GM06990 (cell line): ENCODE results near the gene CSPG4.
"Not testable (repeated sequence)": the region's sequence is repeated elsewhere in the genome, so short reads cannot be mapped to it uniquely, and the experiment has no call there.

Experiments used
- DNase-seq: peaks from one replicate; pipeline ENCODE4 v3.0.0-alpha.2; 2011; ENCODE audit not compliant: insufficient read length; ENCODE audit errors: extremely low read depth
- H3K27me3 ChIP-seq: replicated peaks from 2 replicates; pipeline ENCODE4 v1.6.0; 2011; ENCODE audit warnings: low read length; ENCODE audit not compliant: control insufficient read depth, insufficient read depth
- H3K36me3 ChIP-seq: 2 replicates; pipeline ENCODE4 v1.5.1; 2011; ENCODE audit warnings: low read length; ENCODE audit not compliant: control insufficient read depth, insufficient read depth
- H3K4me3 ChIP-seq: replicated peaks from 2 replicates; pipeline ENCODE4 v1.5.1; 2011; ENCODE audit warnings: low read depth, mild to moderate bottlenecking, control low read depth, low read length
- TF ChIP-seq, protein P1 (sequence below): IDR thresholded peaks from 2 replicates; pipeline ENCODE4 v1.5.1; 2011; ENCODE audit warnings: low read length, control low read depth, mild to moderate bottlenecking, inconsistent platforms; ENCODE audit not compliant: insufficient read depth, poor library complexity, severe bottlenecking

The CSPG4 gene

DNA sequence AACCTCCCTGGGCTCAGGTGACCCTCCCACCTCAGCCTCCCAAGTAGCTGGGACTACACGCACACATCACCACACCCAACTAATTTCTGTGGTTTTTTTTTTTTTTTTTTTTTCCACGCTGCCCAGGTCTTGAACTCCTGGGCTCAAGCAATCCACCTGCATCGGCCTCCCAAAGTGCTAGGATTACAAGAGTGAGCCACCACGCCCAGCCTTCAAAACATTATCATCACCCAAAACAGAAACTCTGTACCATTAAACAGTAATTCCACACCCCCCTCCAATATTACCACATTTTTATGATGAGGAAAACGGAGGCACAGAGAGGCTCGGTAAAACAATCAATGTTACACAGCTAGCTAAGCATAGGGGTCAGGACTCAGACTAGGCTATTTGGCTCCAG, 76.6 kb downstream of the CSPG4 start:
- H3K4me3 ChIP-seq = no peak overlapping the region
- no peak for DNase-seq
- TF ChIP-seq, protein P1, sequence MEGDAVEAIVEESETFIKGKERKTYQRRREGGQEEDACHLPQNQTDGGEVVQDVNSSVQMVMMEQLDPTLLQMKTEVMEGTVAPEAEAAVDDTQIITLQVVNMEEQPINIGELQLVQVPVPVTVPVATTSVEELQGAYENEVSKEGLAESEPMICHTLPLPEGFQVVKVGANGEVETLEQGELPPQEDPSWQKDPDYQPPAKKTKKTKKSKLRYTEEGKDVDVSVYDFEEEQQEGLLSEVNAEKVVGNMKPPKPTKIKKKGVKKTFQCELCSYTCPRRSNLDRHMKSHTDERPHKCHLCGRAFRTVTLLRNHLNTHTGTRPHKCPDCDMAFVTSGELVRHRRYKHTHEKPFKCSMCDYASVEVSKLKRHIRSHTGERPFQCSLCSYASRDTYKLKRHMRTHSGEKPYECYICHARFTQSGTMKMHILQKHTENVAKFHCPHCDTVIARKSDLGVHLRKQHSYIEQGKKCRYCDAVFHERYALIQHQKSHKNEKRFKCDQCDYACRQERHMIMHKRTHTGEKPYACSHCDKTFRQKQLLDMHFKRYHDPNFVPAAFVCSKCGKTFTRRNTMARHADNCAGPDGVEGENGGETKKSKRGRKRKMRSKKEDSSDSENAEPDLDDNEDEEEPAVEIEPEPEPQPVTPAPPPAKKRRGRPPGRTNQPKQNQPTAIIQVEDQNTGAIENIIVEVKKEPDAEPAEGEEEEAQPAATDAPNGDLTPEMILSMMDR = no peak
- H3K36me3 ChIP-seq = no peaks in the 10 kb centered on the region
- H3K27me3 ChIP-seq = no peaks in the 10 kb centered on the region

DNA sequence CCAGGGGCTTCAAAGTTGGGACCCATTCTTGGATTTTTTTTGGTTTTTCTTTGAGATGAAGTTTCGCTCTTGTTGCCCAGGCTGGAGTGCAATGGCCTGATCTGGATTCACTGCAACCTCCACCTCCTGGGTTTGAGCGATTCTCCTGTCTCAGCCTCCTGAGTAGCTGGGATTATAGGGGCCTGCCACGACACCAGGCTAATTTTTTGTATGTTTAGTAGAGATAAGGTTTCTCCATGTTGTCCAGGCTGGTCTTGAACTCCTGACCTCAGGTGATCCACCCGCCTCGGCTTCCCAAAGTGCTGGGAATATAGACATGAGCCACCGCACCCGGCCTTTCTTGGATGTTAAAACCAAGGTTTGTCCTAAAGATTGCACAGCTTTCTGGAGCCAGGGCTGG, 78.7 kb downstream of the CSPG4 start:
- not testable (repeated sequence) for H3K27me3 ChIP-seq, H3K4me3 ChIP-seq, DNase-seq, H3K36me3 ChIP-seq

DNA sequence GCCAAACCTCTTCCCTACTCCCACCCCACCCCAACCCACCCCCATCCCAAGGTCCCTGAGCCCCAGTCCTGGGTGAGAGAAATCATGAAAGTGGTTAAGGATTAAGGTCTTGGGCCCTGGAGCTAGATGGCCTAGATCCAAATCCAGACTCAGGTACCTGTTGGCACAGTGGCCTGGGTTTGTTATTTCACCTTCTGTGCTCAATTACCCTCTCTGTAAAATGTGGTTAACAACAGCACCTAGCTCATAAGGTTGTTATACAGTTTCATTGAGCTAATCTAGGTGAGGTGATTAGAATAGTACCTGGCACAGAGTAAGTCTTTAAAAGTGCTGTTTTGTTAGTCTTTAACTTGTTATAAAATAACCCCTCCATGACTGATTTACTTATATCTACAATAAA, 80.7 kb downstream of the CSPG4 start:
- DNase-seq = no peak
- Histone ChIP-seq H3K27me3 (no peaks in the 10 kb centered on the region), H3K36me3 (no peaks in the 10 kb centered on the region), H3K4me3 (no peak overlapping the region)
- TF ChIP-seq, protein P1 = no peak

DNA sequence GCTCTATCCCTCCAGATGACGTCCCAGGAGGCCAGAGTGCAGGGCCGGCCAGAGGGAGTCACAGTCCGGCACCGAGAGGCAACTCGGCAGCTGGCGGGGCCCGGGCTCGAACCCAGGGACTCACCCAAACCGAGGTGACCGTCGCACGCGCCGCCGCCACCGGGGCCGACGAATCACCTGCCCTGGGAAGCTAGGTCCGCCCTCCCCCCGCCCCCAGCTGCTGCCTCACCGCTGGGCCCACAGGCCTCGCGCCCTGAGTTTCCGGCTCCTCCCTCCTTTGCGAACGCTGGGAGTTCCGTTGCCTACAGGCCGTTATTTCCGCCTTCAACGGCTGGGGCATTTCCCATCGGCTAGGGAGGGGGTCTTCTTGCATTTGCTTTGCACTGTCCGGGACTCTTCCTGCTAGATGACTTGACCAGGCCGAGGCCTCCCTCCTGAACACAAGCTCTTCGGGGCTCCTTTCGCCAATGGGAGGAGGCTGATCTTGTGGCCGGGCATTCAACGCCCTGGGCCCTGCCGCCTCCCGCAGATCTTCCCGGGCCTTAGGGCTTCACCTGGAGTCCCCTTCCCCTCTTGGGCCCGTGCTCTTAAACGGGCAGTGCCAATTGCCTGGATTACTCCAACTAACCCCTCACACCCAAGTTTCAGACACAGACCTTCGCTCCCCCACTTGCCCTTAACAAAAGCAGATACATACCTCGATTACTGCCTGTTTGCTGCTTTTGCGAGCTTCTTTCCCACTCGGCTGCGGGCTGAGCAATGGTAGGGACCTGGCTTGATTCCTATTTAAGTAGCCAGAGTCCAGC, 86.9 kb downstream of the CSPG4 start, which contains the start of gene SNUPN:
Gene SNUPN (minus strand): TSS at position 184 of the 806 bp plus-strand sequence. CDS start 4,674 bp downstream, outside the sequence.
- H3K36me3 ChIP-seq = peaks cover under 1% of the 10 kb centered on the region; the same call in 1 of the 2 replicates
- peak within 1 kb of the TSS; percentile 98 for H3K4me3 ChIP-seq
- DNase-seq = peak; percentile 95
- TF ChIP-seq, protein P1 = no peak
- no peaks in the 10 kb centered on the region for H3K27me3 ChIP-seq
